UCSD-AML1 (cell line): ENCODE results near the gene KLHL17.

Experiments used
- DNase-seq: peaks from one replicate; lab custom pipeline; 2025; ENCODE audit not compliant: unreplicated experiment; lab: John Stamatoyannopoulos, UW

KLHL17 gene

DNA sequence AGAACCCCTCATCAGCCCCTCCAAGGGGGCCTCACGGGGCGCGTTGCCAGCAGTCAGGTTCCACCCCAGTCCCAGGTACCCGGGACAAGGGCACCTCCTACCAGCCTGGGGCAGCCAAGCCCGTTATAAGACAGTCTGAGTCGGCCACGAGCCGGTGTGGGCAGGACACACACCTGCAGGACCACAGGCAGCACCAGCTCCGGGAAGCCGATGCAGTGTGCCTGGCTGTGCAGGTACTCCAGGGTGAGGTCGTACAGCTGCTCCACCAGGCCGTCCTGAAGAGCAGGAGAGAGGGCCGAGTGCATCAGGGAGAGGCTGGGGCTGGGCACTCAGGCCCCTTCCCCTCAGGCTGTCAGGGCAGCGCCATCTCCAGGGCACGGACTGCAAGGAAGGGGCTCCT is 12.4 kb upstream of the KLHL17 start:
- DNase-seq: no peak

- DNase-seq: no peak
These were observed 10.1 kb upstream of the KLHL17 start for GRCh38 chr1:950268-950667.

DNA sequence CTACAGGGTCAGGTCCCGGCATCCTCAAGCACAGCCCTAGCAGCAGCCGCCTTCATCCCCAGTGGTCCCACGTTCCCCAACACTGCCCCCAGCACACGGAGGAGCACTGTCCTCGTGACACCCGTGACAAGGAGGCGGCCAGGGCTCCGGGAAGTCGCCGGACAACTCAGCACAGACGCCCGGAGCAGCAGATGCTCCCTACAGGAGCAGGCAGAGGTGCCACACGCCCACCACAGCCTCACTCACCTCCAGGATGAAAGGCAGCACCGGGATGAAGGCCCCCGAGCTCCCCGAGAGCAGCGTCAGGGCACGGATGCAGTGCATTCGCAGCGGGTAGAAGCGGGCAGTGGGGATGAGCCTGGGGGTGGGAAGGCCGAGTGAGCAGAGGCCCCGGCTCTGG is 9.5 kb upstream of the KLHL17 start:
- no peak for DNase-seq

GRCh38 chr1:951364-951763 is 9.0 kb upstream of the KLHL17 start:
- DNase-seq: no peak

- DNase-seq: no peak
These were observed 8.2 kb upstream of the KLHL17 start for GRCh38 chr1:952201-952600.

DNA sequence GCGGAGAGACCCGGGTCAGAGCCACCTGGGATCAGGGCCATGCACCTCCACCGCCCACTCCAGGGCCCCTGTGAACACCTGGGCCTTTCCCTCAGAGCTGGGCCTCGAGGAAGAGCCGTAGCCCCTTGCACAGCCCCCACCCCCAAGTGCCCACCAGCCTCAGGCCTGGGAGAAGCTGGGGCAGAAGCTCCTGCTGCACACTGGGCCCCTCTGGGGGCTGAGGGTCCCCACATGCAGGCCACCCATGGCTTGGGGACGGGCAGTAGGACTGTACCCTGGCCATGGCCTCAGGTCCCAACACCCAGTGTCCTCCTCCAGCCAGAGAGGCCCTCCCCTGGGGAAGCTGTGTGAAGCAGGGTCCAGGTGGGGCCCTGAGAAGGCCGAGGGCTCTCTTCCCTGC is 7.8 kb upstream of the KLHL17 start:
- no peak for DNase-seq

- no peak for DNase-seq
These were observed 6.7 kb upstream of the KLHL17 start for GRCh38 chr1:953524-954320.

- no peak for DNase-seq
These were observed 5.5 kb upstream of the KLHL17 start for GRCh38 chr1:954927-955326.

DNA sequence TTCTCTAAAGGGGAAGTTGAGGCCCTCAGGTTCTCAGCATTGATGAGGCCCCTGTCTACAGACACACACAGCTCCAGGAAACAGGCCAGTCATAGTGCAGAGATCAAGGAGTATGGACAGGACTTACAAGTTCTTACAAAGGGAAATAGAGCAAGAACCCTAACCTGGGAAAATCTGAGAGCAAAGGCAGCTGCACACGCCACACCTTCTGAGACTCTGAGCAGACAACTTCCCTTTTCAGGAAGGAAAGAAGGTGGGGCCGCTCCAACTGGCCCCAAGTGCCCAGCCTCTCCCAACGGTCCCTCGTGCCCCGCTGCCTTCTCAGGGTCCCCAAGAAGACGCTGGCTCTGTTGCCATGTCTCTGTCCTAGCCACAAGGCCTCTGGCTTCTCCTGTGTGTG is 4.9 kb upstream of the KLHL17 start:
- DNase-seq: no peak

DNA sequence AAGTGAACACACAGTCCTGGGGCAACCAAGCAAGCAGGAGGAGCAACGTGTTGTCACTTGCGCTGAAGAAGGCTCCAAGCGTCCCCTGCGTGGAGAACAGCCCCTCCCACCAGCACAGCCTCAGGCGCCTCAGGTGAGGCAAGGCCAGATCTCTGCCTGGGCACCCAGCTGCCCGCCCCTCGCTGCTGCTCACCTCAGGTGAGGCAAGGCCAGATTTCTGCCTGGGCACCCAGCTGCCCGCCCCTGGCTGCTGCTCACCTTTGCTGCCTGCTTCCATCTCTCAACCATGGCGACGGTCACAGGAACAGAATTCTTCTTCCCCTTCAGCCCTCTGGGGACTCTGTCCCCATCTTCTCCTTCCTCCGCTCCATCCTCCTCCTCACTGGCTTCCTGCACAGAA is 3.7 kb upstream of the KLHL17 start:
- DNase-seq: no peak

GRCh38 chr1:958823-959730 is 1.3 kb upstream of the KLHL17 start, which contains the start of gene NOC2L:
Gene NOC2L (minus strand): TSS chr1:959256. CDS start chr1:959240, 16 bp downstream.
- peak; percentile 95 for DNase-seq

DNA sequence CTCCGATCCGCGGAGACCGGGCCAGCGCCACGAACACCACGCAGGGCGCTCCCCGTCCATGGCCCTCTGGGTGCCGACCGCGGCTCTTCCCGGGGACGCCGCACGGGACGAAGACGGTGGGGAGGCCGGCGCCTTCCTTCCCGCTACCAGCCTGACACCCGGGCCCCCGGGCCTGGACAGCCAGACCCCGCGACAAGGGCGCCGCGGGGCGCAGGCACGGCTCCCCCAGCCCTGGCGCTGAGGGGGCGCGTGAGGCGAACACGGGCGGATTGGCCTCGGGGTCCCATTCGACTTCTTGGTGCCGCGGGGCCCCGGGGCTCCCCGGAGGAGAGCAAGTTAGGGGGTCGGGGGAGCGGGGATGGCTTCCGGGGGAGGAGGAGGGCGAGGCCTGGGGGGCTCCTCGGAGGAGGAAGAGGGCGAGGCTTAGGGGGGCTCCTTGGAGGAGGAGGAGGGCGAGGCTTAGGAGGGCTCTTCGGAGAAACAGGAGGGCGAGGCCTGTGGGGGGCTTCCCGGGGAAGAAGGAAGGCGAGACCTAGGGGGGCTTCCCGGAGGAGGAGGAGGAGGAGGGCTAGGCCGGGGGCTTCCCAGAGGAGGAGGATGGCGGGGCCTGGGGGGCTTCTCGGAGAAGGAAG is 537 bp upstream of the KLHL17 start:
- DNase-seq: no peak

DNA sequence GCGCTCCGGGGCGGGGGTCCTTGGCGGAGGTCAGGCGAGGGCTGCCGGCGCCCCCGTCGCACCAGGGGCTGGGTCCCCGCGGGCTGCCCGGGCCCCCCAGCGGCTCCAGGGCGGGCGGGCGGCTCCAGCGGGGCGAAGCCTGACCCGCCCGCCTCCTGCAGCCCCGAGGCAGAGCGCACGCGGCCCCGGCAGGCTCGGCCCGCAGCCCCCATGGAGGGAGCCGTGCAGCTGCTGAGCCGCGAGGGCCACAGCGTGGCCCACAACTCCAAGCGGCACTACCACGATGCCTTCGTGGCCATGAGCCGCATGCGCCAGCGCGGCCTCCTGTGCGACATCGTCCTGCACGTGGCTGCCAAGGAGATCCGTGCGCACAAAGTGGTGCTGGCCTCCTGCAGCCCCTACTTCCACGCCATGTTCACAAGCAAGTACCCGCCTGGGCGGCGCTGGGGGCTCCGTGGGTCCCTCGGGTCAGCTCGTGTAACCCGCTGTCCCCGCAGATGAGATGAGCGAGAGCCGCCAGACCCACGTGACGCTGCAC is 817 bp downstream of the KLHL17 start:
- no peak for DNase-seq

- no peak for DNase-seq
These were observed 2.3 kb downstream of the KLHL17 start for GRCh38 chr1:962381-963300.

GRCh38 chr1:963301-963651 is 2.9 kb downstream of the KLHL17 start:
- DNase-seq: no peak

DNA sequence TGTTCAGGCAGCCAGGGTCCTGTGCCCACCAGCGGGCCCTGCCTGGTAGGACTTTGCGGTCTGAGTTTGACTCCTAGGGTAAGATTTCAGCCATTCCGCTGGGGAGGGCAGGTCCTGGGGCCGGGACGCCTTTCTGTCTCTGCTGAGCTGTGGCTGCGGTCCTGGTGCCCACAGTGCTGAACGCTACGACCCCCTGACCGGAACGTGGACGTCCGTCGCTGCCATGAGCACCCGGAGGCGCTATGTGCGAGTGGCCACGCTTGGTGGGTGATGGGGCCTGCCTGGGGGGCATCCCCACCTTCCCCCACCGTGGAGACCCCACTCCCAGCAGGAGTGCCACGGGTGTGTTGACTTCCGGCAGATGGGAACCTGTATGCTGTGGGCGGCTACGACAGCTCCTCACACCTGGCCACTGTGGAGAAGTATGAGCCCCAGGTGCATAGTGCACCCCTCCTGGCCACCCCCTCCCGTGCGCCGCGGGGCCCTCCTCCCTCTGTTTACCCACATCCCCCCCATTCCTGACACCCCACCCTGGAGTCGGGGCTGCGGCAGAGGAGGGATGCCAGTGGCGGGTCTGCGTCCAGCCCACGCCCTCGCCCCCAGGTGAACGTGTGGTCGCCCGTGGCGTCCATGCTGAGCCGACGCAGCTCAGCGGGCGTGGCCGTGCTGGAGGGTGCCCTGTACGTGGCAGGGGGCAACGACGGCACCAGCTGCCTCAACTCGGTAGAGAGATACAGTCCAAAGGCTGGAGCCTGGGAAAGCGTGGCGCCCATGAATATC is 3.6 kb downstream of the KLHL17 start:
- no peak for DNase-seq

GRCh38 chr1:964691-965525 is 4.5 kb downstream of the KLHL17 start:
- no peak for DNase-seq

DNA sequence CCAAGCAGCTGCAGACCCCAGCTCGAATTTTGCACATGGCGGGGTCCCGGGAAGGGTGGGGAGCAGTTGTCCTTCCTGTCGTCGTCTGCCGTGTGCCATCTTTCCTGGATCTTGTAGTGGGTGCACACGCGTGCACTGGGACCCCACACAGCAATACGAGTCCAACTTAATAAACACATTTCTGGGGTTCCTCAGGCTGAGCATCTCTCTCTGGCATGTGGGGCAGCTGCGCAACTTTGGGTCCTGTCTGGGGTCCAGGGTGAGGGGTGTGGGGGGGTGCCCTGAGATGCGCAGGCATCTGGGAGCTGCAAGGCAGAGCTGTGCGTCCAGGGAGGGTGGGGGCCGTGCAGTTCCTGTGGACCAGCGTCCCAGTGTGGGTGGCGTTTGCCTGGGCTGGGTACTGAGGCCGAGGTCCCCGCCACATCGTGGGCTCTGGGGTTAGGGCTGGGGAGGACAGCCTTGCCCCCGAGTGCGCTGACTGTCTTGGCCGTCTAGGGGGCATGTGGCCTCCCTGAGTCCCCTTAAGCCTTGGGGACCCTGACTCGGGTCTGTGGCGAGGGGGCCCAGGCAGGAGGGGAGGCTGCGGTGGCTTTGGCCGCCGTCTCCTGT is 5.2 kb downstream of the KLHL17 start:
- DNase-seq: no peak
